ENCODE data around the gene PVALB.
A peak's percentile ranks its signal among the peaks of the same experiment; 100 is the strongest.

The PVALB gene

DNA sequence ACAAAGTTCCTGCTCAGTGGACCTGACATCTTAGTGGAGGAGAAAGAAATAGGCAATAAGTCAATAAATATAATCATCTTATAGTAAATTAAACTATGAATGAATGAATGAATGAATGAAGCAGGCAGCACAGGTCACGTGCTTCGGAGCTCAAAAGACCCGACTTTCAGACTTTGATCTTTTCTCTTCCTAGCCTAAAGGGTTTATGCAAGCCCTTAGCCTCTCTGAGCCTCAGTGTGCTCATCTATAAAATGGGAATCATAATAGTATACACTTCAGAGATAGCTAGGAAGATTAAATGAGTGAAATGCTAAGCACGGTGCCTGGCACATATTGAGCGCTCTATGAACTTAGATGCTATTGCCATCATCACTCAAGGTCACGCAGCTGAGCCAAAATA lies 7.5 kb downstream of the PVALB start:
- no peak for DNase-seq

DNA sequence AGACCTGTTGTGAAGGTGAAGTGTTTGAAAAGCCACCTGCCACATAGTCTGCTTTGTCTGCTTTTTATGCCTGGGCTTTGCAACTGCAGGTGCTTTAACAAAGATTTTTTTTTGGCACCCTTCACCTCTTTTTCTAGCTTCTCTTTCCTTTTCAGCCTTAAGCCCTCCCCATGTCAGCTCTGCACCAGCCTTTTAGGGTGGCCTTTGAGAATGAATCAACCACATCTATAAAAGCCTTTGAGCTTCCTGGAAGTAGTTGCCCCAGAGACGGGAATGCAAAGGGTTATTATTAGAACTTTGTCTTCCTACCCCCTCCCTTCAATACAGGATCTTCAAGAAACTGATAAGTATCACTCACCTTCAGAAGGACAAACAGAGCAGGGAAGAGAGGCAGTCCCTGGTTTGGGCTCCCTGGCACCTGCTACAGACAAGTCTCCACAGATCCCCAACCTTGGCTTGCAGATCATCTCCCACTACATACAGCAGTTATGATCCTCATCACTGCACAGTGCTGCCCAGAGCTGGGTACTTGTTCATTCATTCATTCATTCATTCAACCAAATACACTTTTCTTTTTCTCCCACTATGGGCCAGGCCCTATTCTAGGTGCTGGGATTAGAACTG lies 8.0 kb downstream of the PVALB start:
- DNase-seq = no peak

DNA sequence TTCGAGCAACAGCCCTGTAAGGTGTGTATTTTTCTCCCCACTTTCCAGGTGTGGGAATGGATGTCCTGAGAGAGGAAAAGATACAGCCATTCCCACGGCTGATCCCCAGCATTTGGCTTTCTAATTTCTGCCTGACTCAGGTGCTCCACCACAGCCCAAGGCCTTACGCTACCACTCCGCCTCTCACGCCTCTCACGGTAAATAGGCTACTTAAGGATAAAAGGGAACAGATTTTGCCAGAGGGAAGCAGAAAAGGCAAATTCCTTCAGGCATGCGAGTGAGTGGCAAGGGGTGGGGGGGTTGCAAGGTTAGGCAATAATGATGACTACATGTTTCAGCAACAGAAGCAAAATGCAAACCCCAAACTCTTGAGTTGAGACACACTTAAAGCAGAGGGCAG lies 9.2 kb downstream of the PVALB start:
- no peak for DNase-seq

DNA sequence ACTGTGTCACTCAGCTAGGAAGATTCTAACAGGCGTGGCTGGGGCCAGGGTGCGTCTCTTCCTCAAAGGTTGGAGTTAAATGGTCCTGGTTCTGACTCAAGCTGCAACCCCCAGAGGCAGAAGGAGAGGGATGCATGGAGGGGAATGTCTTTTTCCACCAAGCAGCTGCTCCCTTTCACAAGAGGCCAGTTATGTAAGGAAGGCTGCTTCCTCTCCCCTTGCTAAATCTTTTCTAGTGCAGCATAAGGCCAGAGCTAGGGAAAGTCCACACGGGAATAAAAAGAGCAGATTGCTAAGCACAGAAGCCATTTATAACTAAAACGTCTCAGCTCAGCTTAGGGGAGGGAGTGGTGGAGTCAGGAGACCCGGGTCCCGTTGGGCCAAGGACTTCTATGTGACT lies 10.0 kb downstream of the PVALB start:
- DNase-seq = no peak

DNA sequence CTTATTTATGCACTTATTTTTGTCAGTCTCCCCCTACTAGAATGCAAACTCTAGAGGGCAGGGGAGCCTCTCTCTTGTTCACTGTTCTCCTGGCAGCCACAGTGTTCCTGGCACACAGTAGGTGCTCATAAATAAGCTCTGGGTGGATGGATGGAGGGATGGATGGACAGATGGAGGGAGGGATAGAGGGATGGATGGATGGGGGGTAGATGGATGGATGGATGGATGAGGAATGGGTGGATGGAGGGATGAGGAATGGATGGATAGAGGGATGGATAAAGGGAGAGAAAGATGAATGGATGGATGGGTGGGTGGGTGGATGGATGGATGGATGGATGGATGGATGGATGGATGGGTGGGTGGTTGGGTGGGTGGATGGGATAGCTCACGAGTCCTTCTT lies 13.5 kb downstream of the PVALB start:
- no peak for DNase-seq

DNA sequence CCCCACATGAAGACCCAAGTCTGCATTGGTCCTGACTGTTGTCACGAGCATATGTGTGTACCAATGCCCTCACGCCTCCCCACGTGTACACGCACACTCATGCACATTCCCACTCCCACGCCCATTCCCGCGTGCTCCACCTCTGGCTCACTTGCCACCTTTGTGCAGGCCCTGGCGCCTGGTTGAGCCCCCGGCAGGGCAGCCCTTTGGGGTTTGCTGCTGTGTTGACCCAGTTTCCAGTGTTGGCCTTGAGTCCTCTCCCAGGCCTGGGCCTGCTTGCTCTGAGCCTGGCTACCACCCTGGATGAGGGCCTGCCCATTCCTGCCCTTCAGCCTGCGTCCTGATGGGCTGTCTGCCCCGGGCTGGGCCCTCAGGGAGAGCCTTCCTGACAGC lies 18.2 kb downstream of the PVALB start:
- no peak for DNase-seq

DNA sequence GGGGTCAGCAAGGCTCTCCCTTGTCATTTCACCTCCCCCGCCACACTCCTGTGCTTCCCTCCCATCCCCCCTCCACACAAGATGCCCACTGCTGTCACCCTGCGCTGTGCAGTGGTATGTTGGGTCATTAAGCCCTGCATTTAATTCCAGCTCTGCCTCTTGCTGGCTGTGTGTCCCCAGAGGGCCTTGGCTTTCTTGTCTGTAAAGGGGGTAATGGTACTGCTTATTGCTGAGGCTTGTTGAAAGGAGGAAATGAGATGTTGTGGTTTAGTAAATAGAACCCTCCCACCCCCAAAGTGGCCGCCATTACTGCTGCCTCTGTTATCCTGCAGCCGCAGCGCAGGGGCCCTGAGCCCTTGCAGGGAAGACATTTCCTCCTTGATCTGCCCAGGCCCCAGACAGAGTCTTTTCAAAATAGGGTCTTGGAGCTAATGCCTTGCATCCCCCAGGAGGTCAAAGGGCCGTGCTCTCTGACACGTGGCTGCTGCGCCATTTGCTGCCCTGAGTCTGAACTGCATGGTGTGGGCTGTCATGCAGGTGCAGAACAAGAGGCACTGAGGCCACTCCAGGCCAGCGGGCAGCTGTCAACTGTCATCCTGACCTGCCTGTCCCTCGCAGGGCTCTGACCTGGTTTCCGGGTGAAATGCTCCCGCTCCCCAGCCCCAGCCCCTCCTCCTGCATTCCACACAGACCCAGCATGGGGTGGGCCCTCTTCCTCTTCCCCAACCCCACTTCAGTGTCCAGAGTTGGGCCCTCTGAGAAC lies 18.7 kb downstream of the PVALB start:
- DNase-seq = no peak

DNA sequence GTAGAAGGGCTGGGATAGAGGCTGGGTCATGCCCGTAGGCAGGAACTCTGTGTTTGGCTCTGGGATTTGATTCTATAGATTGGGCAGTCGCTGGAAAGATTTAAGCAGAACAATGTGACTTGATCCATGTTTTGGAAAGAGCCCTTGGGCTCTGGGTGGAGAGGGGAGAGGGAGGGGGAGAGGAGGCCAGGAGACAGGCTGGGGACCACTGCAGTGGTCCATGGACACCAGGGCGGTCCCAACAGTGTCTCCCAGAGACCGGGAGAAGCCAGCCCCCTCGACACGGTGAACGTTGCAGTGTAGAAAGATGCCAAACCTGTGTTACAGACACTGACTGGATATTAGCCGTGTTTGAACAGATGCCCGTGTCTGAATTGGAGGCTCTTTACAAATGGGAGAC lies 19.5 kb downstream of the PVALB start:
- DNase-seq = no peak

DNA sequence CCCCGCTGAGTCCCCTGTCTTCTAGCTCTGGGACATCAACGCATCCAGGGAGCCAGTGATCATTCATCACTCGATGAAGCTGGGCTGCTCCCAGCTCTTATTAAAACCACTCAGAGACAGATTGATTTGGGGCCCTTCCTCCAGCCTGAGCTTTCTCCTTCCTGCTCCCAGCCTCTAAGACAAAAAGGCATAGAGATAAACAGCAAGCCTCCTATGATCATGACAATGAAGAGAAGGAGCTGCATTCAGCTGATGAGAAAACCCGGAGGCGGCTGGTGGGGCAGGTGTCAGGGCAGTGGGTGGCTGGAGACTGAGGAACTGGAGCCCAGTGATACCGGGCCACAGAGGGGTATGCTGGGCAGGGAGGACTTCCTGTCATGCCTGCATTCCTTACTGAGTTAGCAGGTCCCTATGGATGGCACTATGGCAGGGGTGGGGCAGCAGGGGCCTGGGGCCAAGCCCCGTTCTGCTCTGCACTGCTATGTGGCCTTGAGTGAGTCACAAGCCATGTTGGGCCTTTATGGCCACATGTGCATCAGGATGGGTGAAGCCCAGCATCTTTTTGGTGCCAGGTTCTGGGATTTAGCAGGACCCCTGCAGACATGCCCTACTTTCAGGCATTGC lies 20.2 kb downstream of the PVALB start:
- no peak for DNase-seq

DNA sequence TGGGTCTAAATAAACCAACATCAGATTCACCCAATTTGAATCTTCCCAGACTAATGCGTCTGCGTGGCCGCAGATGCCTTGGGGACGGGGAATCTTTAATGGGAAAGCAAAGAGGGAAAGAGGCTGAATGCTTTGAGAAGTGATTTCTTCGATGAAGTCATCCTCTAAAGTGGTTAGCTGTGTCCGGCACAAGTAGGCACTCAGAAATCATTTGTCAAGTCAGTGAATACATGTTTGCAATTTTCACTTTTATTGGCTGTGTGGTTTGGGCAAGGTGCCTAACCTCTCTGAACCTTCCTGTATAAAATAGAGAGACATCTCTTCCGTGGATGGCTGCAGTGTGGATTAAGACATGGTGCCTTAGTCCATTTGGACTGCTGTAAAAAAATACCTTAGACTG lies 21.2 kb downstream of the PVALB start:
- DNase-seq = no peak

DNA sequence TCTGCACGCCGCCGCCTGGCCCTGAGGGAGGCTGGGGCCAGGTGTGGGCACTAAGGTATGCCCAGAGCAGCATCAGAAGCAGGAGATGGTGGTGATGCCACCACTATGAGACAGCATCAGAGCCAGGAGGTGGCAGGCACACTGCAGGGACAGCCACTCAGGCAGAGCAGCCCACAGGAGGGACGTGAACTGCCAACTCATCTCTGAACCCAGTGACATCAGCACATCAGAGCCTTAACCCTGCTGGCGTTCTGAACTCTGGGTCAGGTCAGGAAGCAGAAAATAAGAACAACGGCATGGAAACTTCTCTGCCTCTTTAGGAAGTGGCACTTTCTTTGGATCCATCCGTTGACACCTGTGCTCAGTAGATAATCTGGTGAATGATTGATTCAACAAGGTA lies 26.2 kb downstream of the PVALB start:
- DNase-seq = no peak

DNA sequence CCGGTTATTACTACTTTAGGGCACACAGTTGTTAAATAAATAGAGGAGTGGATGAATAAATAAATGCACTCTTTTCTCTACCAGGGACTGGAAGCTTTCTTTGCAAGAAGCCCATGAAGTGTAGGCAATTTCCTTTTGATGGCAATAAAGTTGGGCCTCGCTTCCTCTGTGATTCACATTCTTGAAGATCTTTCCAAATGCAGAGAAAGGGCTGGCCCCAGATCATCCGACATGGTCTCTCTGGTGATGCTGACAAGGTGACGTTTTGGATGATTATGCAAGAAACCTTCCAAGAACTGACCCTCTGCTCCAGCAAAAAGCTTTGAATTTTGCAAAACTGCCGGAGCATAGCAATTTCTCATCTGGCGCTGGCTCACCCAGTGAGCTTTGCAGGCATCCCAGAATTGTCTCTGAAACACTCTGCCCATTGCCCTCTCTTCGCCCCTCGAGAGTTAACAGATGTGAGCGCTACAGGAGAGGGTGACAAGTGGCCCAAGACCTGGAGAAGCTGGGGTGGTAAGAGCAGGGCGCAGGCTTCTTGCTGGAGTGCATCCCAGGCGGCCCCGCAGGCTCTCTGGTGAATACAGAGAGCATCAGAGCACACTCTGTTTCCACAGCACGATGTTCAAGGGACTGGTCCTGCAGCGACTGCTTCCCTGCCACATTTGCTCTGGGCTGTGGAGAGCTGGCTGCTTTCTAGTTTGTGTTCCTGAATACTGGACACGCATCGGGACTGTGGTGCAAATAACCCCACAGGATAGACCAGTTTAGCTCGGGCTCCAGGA lies 29.4 kb downstream of the PVALB start:
- no peak for DNase-seq

DNA sequence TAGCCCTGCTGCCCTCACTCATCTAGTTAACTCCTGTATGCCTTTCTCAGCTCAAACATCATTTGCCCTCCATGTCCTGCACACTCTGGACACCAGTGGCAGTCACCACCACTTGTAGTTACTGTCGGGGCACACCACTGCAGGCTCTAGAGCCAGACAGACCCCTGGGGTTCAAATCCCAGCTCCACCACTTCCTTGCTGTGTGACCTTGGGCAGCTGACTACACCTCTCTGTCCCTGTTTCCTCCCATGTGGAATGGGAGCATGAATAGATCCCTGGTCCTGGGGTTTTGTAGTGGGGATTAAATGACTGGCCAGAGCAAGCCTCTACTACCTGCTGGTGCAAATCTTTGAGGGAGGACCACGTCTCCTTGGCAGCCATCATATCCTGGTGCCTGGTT lies 33.1 kb downstream of the PVALB start:
- no peak for DNase-seq

DNA sequence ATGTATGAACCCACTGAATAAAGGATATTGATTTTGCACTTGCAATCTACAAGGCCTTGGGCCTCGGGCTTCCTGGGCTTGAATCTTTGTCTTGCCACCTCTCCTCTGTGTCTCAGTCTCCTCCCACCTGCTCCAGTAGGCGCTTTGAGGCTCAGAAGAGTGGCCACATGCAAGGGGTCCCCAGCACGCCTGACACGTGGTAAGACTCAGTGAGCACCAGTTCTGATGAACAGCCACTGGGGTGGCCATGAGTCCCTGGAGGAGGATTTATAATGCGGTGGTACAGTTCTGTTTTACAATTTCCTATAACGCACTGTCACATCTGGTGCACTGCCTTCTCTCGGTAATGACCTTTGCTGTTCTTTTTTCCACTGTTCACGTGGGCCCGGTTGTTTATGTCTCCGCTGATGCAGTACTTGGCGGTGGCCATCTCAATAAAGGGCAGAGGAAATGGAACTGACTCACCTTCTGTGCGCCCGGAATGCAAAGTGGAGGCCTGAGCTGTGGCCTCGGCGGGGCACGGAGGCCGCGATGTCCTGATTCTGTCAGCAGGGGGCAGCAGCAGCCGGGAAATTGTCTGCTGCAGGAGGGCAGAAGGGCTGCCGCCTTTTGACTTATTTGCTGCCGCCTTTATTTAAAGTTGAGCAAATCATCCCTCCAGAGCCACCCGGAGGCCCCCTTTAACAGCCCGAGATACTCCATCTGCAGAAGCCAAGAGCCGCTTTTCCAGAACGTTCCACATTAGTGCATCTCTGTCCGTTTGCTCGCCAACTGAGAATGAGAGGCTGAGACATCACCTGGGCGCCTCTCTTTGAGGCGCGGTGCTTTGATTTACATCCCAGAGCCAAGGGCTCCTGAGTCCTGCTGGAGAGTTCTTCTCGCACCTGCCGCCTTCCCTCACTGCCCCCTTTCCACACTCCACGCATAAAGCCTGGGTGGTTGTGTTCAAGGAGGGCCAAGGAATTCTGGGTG lies 34.9 kb downstream of the PVALB start:
- DNase-seq = peak; percentile 81

DNA sequence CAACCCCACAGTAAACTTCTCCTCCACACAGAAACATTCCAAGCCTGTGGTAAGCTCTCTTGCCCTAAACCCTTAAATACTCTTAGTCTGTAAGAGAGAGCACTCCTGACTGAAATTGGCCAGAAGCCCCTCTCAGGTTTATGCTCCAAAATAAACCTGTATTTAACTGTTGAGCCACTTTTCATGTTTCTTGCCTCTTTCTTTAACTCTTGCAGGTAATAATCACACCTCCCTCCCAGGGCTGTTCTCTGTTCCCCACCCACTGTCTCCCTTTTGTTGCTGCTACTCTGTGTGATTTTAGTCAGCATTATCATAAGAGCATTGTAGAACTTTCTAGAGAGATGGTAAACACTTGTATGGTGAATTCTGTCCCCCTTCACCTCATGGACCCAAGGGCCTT lies 38.8 kb downstream of the PVALB start:
- no peak for DNase-seq

DNA sequence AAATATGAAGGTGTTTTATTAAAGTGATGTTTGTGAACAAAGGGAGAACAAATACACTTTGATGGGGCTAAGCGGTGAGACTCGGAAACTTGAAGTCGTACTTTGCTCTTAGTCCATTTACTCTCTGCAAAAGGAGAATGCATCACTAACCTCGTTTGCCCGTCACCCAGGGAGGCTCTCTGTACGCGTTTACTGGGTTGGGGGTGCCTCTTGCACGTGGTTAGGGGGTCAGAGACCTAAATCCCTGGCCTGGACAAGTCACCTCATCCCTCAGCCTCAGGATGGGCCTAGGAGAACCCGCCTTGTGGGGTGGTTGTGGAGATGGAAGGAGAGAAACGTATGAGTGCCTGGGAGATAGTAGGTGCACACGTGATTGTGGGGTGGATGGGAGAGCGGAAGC lies 40.1 kb downstream of the PVALB start:
- DNase-seq = no peak

DNA sequence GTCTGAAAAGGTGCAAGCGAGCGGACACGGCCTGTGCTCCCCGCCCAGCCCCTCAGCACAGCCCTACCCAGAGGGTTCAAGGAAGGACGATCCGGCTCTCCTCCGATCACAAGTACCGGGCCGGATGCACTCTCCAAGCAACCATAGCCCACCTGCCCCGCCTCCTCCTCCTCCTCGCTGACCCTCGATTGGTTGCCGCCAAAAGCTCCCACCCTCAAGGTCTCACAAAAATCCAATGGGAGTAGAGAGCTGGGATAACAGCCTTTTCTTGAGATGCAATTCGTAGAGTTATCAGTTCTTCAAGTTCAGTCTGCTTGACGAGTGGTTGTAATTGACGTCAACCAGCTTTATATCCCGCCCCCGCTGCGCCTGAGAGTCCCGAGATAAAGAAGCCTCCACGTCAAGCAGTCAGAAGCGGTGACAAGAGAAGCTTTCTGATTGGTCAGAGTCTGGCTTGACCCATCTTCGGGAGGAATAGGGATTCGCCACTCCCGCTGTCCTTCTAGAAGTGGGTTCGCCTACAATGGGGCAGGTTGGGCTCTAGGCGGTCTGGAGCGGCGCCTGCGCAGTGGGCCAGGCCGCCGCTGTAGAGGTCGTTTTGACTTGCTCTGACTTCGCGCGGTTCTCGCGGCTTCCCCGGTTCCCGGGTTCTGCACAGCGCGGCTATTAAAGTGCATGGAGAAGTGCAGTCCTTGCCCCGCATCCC lies 40.7 kb downstream of the PVALB start, which contains the start of gene IFT27:
IFT27 (minus strand) TSS at position 156 of the 706 bp plus-strand sequence. CDS start 412 bp downstream, outside the sequence.
- peak; percentile 92 for DNase-seq

DNA sequence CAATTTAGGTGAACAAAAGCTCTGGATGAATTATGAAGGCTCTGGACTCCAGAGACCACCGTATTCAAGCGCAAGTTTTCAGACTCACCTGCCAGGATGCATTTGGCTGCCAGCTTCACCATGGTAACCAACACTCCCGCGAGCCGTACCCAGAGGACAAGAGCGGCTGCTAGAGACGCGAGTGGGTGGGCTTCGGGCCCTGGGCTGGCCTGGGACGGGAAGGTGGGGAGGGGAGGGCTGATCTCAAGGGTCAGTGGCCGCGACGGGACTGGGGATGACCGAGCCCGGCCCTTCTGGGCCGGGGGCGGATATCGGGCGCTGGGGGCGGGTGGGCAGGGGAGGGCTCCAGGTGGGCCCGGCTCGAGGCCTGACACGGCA lies 41.3 kb downstream of the PVALB start:
- DNase-seq = peak; percentile 15

DNA sequence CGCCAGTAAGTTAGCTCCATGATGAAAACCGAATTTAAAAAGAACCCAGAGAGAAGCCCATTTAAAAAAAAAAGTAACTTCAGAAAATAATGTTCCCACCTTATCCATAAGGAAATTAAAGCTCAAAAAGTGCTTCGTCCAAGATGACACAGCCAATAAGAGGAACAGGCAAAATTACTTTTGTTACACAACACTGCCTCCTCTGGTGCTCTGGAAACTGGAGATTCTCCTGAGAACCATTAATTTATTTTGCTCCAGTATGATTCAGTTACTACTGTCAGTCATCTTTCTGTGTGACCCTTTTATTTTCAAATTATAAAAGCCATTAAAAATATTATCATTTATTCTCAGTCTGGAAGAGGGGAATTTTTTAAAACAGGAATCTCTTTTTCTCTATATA lies 42.9 kb downstream of the PVALB start:
- DNase-seq = no peak

DNA sequence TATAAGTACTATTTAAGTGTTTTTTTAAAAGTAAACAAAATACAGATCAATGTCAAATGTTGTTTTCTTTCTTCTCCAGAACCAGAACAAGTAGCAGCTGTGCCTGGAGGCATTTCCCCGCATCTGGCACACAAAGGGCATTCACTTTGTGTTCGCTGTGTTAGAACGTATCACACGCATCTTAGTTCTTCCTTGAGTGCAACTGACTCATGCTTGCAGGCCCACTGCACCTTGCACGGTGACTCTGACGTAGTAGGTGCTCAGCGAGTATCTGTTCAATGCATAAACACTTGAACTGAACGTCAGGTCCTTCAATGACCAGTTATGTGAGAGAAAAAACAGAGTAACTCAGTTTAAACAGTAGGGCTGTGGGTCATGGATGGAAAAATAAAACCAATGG lies 44.4 kb downstream of the PVALB start:
- no peak for DNase-seq

DNA sequence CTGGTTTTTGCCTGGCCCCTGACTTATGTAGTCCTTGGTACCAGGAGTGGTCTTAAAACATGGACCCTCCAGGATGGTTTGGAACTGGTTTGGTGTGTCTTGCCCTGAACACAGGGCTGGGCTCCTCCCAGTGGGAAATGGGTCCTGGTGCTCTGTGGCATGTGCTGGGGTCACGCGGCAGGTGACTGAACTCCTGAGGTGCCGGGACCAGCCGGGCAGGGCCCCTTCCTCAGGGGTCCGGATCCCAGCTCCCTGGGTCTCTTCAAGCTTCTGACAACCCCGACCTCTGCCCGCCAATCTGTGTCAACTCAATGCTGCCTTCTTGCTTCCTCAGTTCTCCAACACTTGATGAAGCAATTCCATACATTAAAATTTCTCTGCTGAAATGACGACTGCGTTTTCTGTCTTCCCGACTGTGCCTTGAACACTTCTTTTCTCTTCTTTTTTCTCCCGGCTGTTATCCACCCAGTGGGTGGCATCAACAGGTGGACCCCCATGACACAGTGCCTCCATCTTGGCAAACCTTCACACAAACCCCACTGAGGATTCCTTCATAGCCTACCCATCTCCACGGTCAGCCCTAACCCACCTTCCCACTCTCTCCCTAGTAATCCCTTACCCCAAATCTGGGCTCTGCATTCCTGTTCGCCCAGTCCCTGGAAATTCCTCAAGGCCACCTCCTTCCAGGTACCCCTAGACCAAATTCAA lies 45.3 kb downstream of the PVALB start:
- DNase-seq = no peak
